GM12872 (cell line): ENCODE data around the gene KIN.

Experiments
- CTCF ChIP-seq: IDR thresholded peaks from 3 replicates; pipeline ENCODE4 v1.5.1; 2011; ENCODE audit warnings: low read depth, mild to moderate bottlenecking, low read length, moderate library complexity; ENCODE audit not compliant: insufficient read depth

Gene KIN

GRCh38 chr10:7792541-7792940 is 4.7 kb upstream of the KIN start:
- no peak for TF ChIP-seq CTCF

- TF ChIP-seq CTCF = no peak
Observed at GRCh38 chr10:7789390-7789789, 1.6 kb upstream of the KIN start.

GRCh38 chr10:7788639-7789286 is 970 bp upstream of the KIN start:
- TF ChIP-seq CTCF = no peak

DNA sequence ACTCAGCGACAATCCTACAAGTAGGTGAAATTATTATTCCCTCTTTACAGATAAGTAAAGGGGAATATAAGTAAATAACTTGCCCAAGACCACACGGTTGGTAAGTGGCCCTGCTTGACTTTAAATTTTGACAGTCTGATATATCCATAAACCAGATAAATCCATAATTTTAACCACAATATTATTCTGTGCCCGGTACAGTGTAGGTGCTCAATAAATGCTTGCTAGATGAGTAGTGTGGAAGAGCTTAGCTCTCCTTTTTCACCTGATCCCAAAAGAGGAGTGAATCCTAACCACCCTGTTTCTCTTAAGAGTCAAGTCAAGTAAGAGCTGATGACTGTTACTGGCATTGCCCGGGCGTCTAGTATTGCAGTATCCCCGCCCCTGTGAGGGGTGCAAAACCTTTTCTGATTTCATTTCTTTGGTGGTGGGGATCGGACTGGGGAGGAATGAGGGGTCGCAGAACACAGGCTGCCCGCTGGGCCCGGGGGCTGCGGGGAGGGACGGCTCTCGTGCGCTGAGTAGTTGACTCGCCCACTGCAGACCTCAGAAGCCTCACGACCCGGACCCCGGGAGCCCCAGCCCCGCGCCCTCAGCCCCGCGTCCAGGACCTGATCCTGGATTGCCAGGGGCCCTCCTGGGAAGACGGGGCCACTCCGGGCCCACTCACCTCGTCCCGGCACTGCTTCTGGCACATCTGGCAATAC is 490 bp downstream of the KIN start:
- no peak for TF ChIP-seq CTCF

GRCh38 chr10:7786430-7786829 is 1.4 kb downstream of the KIN start:
- TF ChIP-seq CTCF = no peak

GRCh38 chr10:7776777-7777176 is 11.0 kb downstream of the KIN start:
- TF ChIP-seq CTCF = no peak

DNA sequence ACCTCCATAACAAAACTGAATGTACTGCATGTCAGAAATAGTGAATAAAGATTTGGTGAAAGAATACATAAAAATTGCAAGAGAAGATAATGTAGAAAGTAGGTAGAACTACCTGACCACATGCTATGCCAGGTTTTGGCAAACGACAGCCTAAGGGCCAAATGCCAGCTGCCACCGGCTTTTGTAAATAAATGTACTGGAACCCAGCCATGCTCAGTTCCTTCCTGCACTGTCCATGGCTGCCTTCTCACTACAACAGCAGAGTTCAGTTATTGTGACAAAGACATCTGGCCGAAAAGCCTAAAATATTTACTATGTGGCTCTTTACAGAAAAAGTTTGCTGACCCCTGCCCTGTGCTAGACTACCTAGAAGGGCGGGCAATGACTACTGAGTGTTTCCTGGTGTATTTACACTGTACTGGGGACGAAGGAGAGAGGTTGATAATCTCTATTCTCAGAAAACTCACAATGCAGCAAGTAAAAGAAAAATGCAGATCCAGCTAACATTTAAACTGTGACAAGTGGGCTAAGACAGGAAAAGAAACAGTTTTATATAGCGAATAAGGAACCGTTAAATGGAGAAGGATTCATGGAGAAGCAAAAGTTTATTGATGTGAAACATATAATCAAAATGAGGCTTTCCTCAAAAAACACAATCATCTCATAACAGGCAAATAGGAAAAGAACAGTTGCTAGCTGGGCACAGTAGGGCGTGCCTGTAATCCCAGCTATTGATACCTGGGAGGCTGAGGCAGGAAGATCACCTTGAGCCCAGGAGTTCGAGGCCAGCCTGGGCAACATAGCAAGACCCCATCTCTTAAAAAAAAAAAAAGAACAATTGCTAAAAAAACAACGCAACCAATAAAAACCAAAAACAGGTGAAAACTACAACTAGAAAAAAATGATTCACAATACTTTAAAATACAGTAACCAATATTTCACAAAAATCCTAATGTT is 13.7 kb downstream of the KIN start:
- no peak for TF ChIP-seq CTCF
